PFSK-1 (cell line): ENCODE data around the gene ACP6.

ENCODE experiments used
- POLR2AphosphoS5 ChIP-seq: IDR thresholded peaks from 2 replicates; pipeline ENCODE4 v1.6.1; 2012; ENCODE audit warnings: low read depth, mild to moderate bottlenecking, control low read depth, low read length, moderate library complexity
- SIN3A ChIP-seq: IDR thresholded peaks from 2 replicates; pipeline ENCODE4 v1.6.1; 2012; ENCODE audit warnings: mild to moderate bottlenecking, low read length, moderate library complexity, borderline replicate concordance; ENCODE audit not compliant: insufficient read depth

DNA sequence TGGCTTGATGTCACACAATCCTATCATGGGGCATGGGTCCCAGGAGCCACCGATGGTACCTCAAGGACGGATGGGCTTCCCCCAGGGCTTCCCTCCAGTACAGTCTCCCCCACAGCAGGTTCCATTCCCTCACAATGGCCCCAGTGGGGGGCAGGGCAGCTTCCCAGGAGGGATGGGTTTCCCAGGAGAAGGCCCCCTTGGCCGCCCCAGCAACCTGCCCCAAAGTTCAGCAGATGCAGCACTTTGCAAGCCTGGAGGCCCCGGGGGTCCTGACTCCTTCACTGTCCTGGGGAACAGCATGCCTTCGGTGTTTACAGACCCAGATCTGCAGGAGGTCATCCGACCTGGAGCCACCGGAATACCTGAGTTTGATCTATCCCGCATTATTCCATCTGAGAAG lies 46.3 kb downstream of the ACP6 start:
- TF ChIP-seq POLR2AphosphoS5 (no peak), SIN3A (no peak)
